COR-L47 (cell line): ENCODE results near the gene OXER1.

Source experiments
- DNase-seq: peaks from one replicate; lab custom pipeline; 2025; lab: John Stamatoyannopoulos, UW

The OXER1 gene

GRCh38 chr2:42793334-42794270, 29.7 kb upstream of the OXER1 start:
- no peak for DNase-seq

- no peak for DNase-seq
Observed at GRCh38 chr2:42792583-42793333, 28.8 kb upstream of the OXER1 start, which contains the start of gene HAAO. Gene HAAO (minus strand): TSS chr2:42792583. CDS start chr2:42792536, 47 bp downstream.

GRCh38 chr2:42792087-42792582, 28.2 kb upstream of the OXER1 start:
- no peak for DNase-seq

- DNase-seq = no peak
Observed at GRCh38 chr2:42791606-42792005, 27.7 kb upstream of the OXER1 start.

- DNase-seq = no peak
Observed at GRCh38 chr2:42789751-42790150, 25.8 kb upstream of the OXER1 start.

- no peak for DNase-seq
Observed at GRCh38 chr2:42788882-42789281, 24.9 kb upstream of the OXER1 start.

GRCh38 chr2:42788478-42788793, 24.5 kb upstream of the OXER1 start:
- no peak for DNase-seq

GRCh38 chr2:42787788-42788477, 24.0 kb upstream of the OXER1 start:
- DNase-seq = no peak

- DNase-seq = no peak
Observed at GRCh38 chr2:42787424-42787787, 23.5 kb upstream of the OXER1 start.

- DNase-seq = no peak
Observed at GRCh38 chr2:42786561-42787345, 22.8 kb upstream of the OXER1 start.

- no peak for DNase-seq
Observed at GRCh38 chr2:42784204-42784880, 20.4 kb upstream of the OXER1 start.

- no peak for DNase-seq
Observed at GRCh38 chr2:42783511-42783910, 19.6 kb upstream of the OXER1 start.

- DNase-seq = no peak
Observed at GRCh38 chr2:42781181-42781580, 17.2 kb upstream of the OXER1 start.

GRCh38 chr2:42777883-42778805, 14.2 kb upstream of the OXER1 start:
- DNase-seq = no peak

GRCh38 chr2:42775810-42776209, 11.9 kb upstream of the OXER1 start:
- DNase-seq = no peak

- no peak for DNase-seq
Observed at GRCh38 chr2:42775186-42775585, 11.3 kb upstream of the OXER1 start.

- DNase-seq = no peak
Observed at GRCh38 chr2:42771546-42772153, 7.7 kb upstream of the OXER1 start.

GRCh38 chr2:42770288-42771131, 6.6 kb upstream of the OXER1 start:
- DNase-seq = peak; percentile 26
